H1 (cell line): Measurements from ENCODE around the gene GSG1L. TPM values are rescaled to one million over a fixed set of nuclear protein-coding genes. Genes with fewer than 3 reads are reported as not detected.

Experiments
- CBX5 ChIP-seq: fragments of 300-800, 300-1000 bp; sonication (generic); IDR thresholded peaks from 2 replicates; pipeline ENCODE4 v1.7.1; 2016; ENCODE audit warnings: antibody characterized with exemption, low read length, low read depth
- SP2 ChIP-seq: IDR thresholded peaks from 2 replicates; pipeline ENCODE4 v1.6.1; 2012; ENCODE audit warnings: mild to moderate bottlenecking, low read length, inconsistent platforms
- polyA plus RNA-seq, 7 experiments: library from polyadenylated mRNA; depleted of rRNA in 3 of 7; stranded (reverse) in 5 of 7; unstranded in 2 of 7; fragments of >200 nt in 5 of 7; fragments of 200-250 nt in 2 of 7; gene quantifications; 1 replicate in 5 of 7; 2 replicates in 1 of 7; 4 replicates in 1 of 7; pipeline versions ENCODE4 v1.2.1 to v1.2.3, GENCODE V29; 2011 to 2013; ENCODE audit warnings: missing spikeins in 2 of 7, mixed read lengths in 2 of 7
- total RNA-seq: library from RNA; stranded (reverse); fragmentation: NEBNext Ultra II Directional; extraction: Animal tissue kit (Norgen Biotek cat#: 25700); gene quantifications from 2 replicates; pipeline ENCODE4 v1.2.1, GENCODE V29; 2021

Gene GSG1L
- total and polyA plus RNA-seq, 2 of the 8 experiments (the other 6 are each of a cell fraction or from before 2014, with no cell fraction given), result 0.71 to 1.1 TPM

- TF ChIP-seq CBX5 (no peak), SP2 (no peak)
Observed at GRCh38 chr16:27759967-27760788, 303.3 kb downstream of the GSG1L start (continued).
